GM23338 (cell line): ENCODE measurements around the gene MCTP1. TPM values are rescaled to one million over a fixed set of nuclear protein-coding genes. Genes with fewer than 3 reads are reported as not detected.

Experiments
- EZH2 ChIP-seq: fragments of 200-600 bp; sonication (generic); IDR thresholded peaks from one replicate; pipeline ENCODE4 v1.8.0; 2017; ENCODE audit warnings: antibody characterized with exemption, mild to moderate bottlenecking, low read depth; ENCODE audit not compliant: unreplicated experiment
- JUNB ChIP-seq: IDR thresholded peaks from one replicate; pipeline ENCODE4 v1.6.1; 2016; ENCODE audit warnings: antibody characterized with exemption; ENCODE audit not compliant: unreplicated experiment
- NANOG ChIP-seq: IDR thresholded peaks from 2 replicates; pipeline ENCODE4 v1.6.1; 2016; ENCODE audit warnings: antibody characterized with exemption, borderline replicate concordance
- STAT1 ChIP-seq: IDR thresholded peaks from one replicate; pipeline ENCODE4 v1.6.1; 2016; ENCODE audit warnings: antibody characterized with exemption; ENCODE audit not compliant: unreplicated experiment
- ZNF114 ChIP-seq: fragments of 250-450 bp; sonication (Bioruptor Pico); IDR thresholded peaks from 2 replicates; pipeline ENCODE4 v1.5.0; 2020; ENCODE audit warnings: mild to moderate bottlenecking, moderate library complexity
- ZNF331 ChIP-seq: fragments of 250-450 bp; sonication (Bioruptor Pico); IDR thresholded peaks from 2 replicates; pipeline ENCODE4 v1.5.0; 2020; ENCODE audit warnings: low read depth, mild to moderate bottlenecking, moderate library complexity
- polyA plus RNA-seq: library from polyadenylated mRNA; unstranded; fragments of >200 nt; fragmentation: Nextera tagmentation; extraction: Ambion mirVana; gene quantifications from 2 replicates; pipeline ENCODE4 v1.2.1, GENCODE V29; 2016
- total RNA-seq: library from RNA; depleted of rRNA; stranded (reverse); fragments of >200 nt; shearing (Covaris generic); gene quantifications from 2 replicates; pipeline ENCODE4 v1.2.3, GENCODE V29; 2014
- TF ChIP-seq, protein P1 (sequence below): fragments of 250-450 bp; sonication (Bioruptor Pico); IDR thresholded peaks from 2 replicates; pipeline ENCODE4 v1.5.0; 2020; ENCODE audit warnings: mild to moderate bottlenecking, moderate library complexity
- TF ChIP-seq, protein P2 (sequence below): IDR thresholded peaks from one replicate; pipeline ENCODE4 v1.6.1; 2018; ENCODE audit warnings: antibody characterized with exemption; ENCODE audit not compliant: unreplicated experiment

The MCTP1 gene
- total and polyA plus RNA-seq, 2 experiments from 2014 or later, result 3.7 to 4.2 TPM

DNA sequence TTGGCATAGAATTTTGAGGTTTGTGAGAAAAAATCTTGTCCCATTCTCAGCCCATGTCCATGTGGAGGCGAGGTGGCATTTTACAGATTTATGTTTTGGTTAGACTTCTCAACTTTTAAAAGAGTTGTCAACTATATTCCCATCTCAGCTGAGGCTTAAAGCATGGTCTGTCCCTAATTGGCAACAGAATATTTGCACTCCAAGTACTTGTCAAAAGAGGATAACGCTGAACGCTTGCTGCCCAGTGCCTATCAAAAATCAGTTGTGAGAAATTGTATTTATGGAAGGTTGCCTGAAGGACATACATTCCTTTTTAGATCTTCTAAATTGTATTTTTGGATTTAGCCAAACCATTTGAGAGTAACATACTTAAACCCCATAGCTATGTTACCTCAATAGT lies 464.4 kb downstream of the MCTP1 start (continued):
- TF ChIP-seq, protein P1, sequence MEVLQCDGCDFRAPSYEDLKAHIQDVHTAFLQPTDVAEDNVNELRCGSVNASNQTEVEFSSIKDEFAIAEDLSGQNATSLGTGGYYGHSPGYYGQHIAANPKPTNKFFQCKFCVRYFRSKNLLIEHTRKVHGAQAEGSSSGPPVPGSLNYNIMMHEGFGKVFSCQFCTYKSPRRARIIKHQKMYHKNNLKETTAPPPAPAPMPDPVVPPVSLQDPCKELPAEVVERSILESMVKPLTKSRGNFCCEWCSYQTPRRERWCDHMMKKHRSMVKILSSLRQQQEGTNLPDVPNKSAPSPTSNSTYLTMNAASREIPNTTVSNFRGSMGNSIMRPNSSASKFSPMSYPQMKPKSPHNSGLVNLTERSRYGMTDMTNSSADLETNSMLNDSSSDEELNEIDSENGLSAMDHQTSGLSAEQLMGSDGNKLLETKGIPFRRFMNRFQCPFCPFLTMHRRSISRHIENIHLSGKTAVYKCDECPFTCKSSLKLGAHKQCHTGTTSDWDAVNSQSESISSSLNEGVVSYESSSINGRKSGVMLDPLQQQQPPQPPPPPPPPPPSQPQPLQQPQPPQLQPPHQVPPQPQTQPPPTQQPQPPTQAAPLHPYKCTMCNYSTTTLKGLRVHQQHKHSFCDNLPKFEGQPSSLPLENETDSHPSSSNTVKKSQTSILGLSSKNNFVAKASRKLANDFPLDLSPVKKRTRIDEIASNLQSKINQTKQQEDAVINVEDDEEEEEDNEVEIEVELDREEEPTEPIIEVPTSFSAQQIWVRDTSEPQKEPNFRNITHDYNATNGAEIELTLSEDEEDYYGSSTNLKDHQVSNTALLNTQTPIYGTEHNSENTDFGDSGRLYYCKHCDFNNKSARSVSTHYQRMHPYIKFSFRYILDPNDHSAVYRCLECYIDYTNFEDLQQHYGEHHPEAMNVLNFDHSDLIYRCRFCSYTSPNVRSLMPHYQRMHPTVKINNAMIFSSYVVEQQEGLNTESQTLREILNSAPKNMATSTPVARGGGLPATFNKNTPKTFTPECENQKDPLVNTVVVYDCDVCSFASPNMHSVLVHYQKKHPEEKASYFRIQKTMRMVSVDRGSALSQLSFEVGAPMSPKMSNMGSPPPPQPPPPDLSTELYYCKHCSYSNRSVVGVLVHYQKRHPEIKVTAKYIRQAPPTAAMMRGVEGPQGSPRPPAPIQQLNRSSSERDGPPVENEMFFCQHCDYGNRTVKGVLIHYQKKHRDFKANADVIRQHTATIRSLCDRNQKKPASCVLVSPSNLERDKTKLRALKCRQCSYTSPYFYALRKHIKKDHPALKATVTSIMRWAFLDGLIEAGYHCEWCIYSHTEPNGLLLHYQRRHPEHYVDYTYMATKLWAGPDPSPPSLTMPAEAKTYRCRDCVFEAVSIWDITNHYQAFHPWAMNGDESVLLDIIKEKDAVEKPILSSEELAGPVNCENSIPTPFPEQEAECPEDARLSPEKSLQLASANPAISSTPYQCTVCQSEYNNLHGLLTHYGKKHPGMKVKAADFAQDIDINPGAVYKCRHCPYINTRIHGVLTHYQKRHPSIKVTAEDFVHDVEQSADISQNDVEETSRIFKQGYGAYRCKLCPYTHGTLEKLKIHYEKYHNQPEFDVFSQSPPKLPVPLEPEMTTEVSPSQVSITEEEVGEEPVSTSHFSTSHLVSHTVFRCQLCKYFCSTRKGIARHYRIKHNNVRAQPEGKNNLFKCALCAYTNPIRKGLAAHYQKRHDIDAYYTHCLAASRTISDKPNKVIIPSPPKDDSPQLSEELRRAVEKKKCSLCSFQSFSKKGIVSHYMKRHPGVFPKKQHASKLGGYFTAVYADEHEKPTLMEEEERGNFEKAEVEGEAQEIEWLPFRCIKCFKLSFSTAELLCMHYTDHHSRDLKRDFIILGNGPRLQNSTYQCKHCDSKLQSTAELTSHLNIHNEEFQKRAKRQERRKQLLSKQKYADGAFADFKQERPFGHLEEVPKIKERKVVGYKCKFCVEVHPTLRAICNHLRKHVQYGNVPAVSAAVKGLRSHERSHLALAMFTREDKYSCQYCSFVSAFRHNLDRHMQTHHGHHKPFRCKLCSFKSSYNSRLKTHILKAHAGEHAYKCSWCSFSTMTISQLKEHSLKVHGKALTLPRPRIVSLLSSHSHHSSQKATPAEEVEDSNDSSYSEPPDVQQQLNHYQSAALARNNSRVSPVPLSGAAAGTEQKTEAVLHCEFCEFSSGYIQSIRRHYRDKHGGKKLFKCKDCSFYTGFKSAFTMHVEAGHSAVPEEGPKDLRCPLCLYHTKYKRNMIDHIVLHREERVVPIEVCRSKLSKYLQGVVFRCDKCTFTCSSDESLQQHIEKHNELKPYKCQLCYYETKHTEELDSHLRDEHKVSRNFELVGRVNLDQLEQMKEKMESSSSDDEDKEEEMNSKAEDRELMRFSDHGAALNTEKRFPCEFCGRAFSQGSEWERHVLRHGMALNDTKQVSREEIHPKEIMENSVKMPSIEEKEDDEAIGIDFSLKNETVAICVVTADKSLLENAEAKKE (CRISPR knock-in tag), result no peak
- no peak for TF ChIP-seq NANOG
- TF ChIP-seq STAT1, result no peak
- no peak for TF ChIP-seq JUNB
- no peak for TF ChIP-seq ZNF114 (CRISPR knock-in tag)
- TF ChIP-seq, protein P2, sequence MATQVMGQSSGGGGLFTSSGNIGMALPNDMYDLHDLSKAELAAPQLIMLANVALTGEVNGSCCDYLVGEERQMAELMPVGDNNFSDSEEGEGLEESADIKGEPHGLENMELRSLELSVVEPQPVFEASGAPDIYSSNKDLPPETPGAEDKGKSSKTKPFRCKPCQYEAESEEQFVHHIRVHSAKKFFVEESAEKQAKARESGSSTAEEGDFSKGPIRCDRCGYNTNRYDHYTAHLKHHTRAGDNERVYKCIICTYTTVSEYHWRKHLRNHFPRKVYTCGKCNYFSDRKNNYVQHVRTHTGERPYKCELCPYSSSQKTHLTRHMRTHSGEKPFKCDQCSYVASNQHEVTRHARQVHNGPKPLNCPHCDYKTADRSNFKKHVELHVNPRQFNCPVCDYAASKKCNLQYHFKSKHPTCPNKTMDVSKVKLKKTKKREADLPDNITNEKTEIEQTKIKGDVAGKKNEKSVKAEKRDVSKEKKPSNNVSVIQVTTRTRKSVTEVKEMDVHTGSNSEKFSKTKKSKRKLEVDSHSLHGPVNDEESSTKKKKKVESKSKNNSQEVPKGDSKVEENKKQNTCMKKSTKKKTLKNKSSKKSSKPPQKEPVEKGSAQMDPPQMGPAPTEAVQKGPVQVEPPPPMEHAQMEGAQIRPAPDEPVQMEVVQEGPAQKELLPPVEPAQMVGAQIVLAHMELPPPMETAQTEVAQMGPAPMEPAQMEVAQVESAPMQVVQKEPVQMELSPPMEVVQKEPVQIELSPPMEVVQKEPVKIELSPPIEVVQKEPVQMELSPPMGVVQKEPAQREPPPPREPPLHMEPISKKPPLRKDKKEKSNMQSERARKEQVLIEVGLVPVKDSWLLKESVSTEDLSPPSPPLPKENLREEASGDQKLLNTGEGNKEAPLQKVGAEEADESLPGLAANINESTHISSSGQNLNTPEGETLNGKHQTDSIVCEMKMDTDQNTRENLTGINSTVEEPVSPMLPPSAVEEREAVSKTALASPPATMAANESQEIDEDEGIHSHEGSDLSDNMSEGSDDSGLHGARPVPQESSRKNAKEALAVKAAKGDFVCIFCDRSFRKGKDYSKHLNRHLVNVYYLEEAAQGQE, result no peak
- no peak for TF ChIP-seq ZNF331 (CRISPR knock-in tag)
- no peak for TF ChIP-seq EZH2
